ENCODE data around the gene GALNT12.

GALNT12 gene

GRCh38 chr9:98807070-98807813 is at the start of gene GALNT12:
TSS of gene GALNT12 (plus strand) at chr9:98807670. CDS start at chr9:98807699, 29 bp downstream.
- Histone ChIP-seq H3K27me3 (ENCODE audit: control insufficient read depth, insufficient read depth, low read length) (no peaks in the 10 kb centered on the region), H3K9ac (ENCODE audit: low read length) (no peak within 1 kb of the TSS), H3K4me3 (ENCODE audit: low read length) (peak within 1 kb of the TSS; percentile 59), H3K27ac (ENCODE audit: low read depth, low read length) (peak within 1 kb of the TSS; percentile 91), H3K36me3 (ENCODE audit: control insufficient read depth, insufficient read depth, low read length) (no peaks in the 10 kb centered on the region), H3K4me1 (ENCODE audit: control insufficient read depth, insufficient read depth, low read length) (peaks cover 4% of the 10 kb centered on the region)

GRCh38 chr9:98760231-98760630 is 47.2 kb upstream of the GALNT12 start:
- no peak overlapping the region for H3K9ac ChIP-seq (ENCODE audit: low read length)
- no peaks in the 10 kb centered on the region for H3K4me1 ChIP-seq (ENCODE audit: control insufficient read depth, insufficient read depth, low read length)
- no peaks in the 10 kb centered on the region for H3K27me3 ChIP-seq (ENCODE audit: control insufficient read depth, insufficient read depth, low read length)
- peaks cover 3% of the 10 kb centered on the region for H3K36me3 ChIP-seq (ENCODE audit: control insufficient read depth, insufficient read depth, low read length)
- no peak overlapping the region for H3K27ac ChIP-seq (ENCODE audit: low read depth, low read length)
- no peak overlapping the region for H3K4me3 ChIP-seq (ENCODE audit: low read length)

GRCh38 chr9:98763986-98764745 is 43.3 kb upstream of the GALNT12 start:
- Histone ChIP-seq H3K9ac (ENCODE audit: low read length) (no peak overlapping the region), H3K4me1 (ENCODE audit: control insufficient read depth, insufficient read depth, low read length) (no peaks in the 10 kb centered on the region), H3K36me3 (ENCODE audit: control insufficient read depth, insufficient read depth, low read length) (peaks cover 20% of the 10 kb centered on the region), H3K27me3 (ENCODE audit: control insufficient read depth, insufficient read depth, low read length) (no peaks in the 10 kb centered on the region), H3K27ac (ENCODE audit: low read depth, low read length) (no peak overlapping the region), H3K4me3 (ENCODE audit: low read length) (no peak overlapping the region)

GRCh38 chr9:98765256-98765655 is 42.2 kb upstream of the GALNT12 start:
- Histone ChIP-seq H3K4me3 (ENCODE audit: low read length) (no peak overlapping the region), H3K27ac (ENCODE audit: low read depth, low read length) (no peak overlapping the region), H3K36me3 (ENCODE audit: control insufficient read depth, insufficient read depth, low read length) (peaks cover 21% of the 10 kb centered on the region), H3K9ac (ENCODE audit: low read length) (no peak overlapping the region), H3K4me1 (ENCODE audit: control insufficient read depth, insufficient read depth, low read length) (no peaks in the 10 kb centered on the region), H3K27me3 (ENCODE audit: control insufficient read depth, insufficient read depth, low read length) (no peaks in the 10 kb centered on the region)

- Histone ChIP-seq H3K4me3 (ENCODE audit: low read length) (no peak overlapping the region), H3K27ac (ENCODE audit: low read depth, low read length) (no peak overlapping the region), H3K9ac (ENCODE audit: low read length) (no peak overlapping the region), H3K27me3 (ENCODE audit: control insufficient read depth, insufficient read depth, low read length) (no peaks in the 10 kb centered on the region), H3K4me1 (ENCODE audit: control insufficient read depth, insufficient read depth, low read length) (no peaks in the 10 kb centered on the region), H3K36me3 (ENCODE audit: control insufficient read depth, insufficient read depth, low read length) (peaks cover 34% of the 10 kb centered on the region)
Observed at GRCh38 chr9:98766586-98766985, 40.9 kb upstream of the GALNT12 start.

GRCh38 chr9:98767196-98767595 is 40.3 kb upstream of the GALNT12 start:
- no peaks in the 10 kb centered on the region for H3K4me1 ChIP-seq (ENCODE audit: control insufficient read depth, insufficient read depth, low read length)
- no peaks in the 10 kb centered on the region for H3K27me3 ChIP-seq (ENCODE audit: control insufficient read depth, insufficient read depth, low read length)
- H3K9ac ChIP-seq (ENCODE audit: low read length): no peak overlapping the region
- no peak overlapping the region for H3K4me3 ChIP-seq (ENCODE audit: low read length)
- no peak overlapping the region for H3K27ac ChIP-seq (ENCODE audit: low read depth, low read length)
- H3K36me3 ChIP-seq (ENCODE audit: control insufficient read depth, insufficient read depth, low read length): peaks cover 40% of the 10 kb centered on the region

GRCh38 chr9:98767915-98768314 is 39.6 kb upstream of the GALNT12 start:
- no peak overlapping the region for H3K27ac ChIP-seq (ENCODE audit: low read depth, low read length)
- H3K9ac ChIP-seq (ENCODE audit: low read length): no peak overlapping the region
- H3K4me3 ChIP-seq (ENCODE audit: low read length): no peak overlapping the region
- no peaks in the 10 kb centered on the region for H3K27me3 ChIP-seq (ENCODE audit: control insufficient read depth, insufficient read depth, low read length)
- peaks cover 47% of the 10 kb centered on the region for H3K36me3 ChIP-seq (ENCODE audit: control insufficient read depth, insufficient read depth, low read length)
- no peaks in the 10 kb centered on the region for H3K4me1 ChIP-seq (ENCODE audit: control insufficient read depth, insufficient read depth, low read length)

- H3K4me1 ChIP-seq (ENCODE audit: control insufficient read depth, insufficient read depth, low read length): no peaks in the 10 kb centered on the region
- peaks cover 51% of the 10 kb centered on the region for H3K36me3 ChIP-seq (ENCODE audit: control insufficient read depth, insufficient read depth, low read length)
- H3K27ac ChIP-seq (ENCODE audit: low read depth, low read length): no peak overlapping the region
- H3K4me3 ChIP-seq (ENCODE audit: low read length): no peak overlapping the region
- H3K9ac ChIP-seq (ENCODE audit: low read length): no peak overlapping the region
- H3K27me3 ChIP-seq (ENCODE audit: control insufficient read depth, insufficient read depth, low read length): no peaks in the 10 kb centered on the region
Observed at GRCh38 chr9:98768344-98768743, 39.1 kb upstream of the GALNT12 start.

- Histone ChIP-seq H3K36me3 (ENCODE audit: control insufficient read depth, insufficient read depth, low read length) (peaks cover 59% of the 10 kb centered on the region), H3K27me3 (ENCODE audit: control insufficient read depth, insufficient read depth, low read length) (no peaks in the 10 kb centered on the region), H3K4me1 (ENCODE audit: control insufficient read depth, insufficient read depth, low read length) (no peaks in the 10 kb centered on the region), H3K27ac (ENCODE audit: low read depth, low read length) (no peak overlapping the region), H3K9ac (ENCODE audit: low read length) (no peak overlapping the region), H3K4me3 (ENCODE audit: low read length) (no peak overlapping the region)
Observed at GRCh38 chr9:98770717-98771116, 36.8 kb upstream of the GALNT12 start.

- peaks cover 59% of the 10 kb centered on the region for H3K36me3 ChIP-seq (ENCODE audit: control insufficient read depth, insufficient read depth, low read length)
- no peak overlapping the region for H3K4me3 ChIP-seq (ENCODE audit: low read length)
- no peak overlapping the region for H3K9ac ChIP-seq (ENCODE audit: low read length)
- H3K4me1 ChIP-seq (ENCODE audit: control insufficient read depth, insufficient read depth, low read length): no peaks in the 10 kb centered on the region
- no peak overlapping the region for H3K27ac ChIP-seq (ENCODE audit: low read depth, low read length)
- no peaks in the 10 kb centered on the region for H3K27me3 ChIP-seq (ENCODE audit: control insufficient read depth, insufficient read depth, low read length)
Observed at GRCh38 chr9:98771209-98771874, 36.1 kb upstream of the GALNT12 start.

- Histone ChIP-seq H3K27me3 (ENCODE audit: control insufficient read depth, insufficient read depth, low read length) (no peaks in the 10 kb centered on the region), H3K27ac (ENCODE audit: low read depth, low read length) (no peak overlapping the region), H3K9ac (ENCODE audit: low read length) (no peak overlapping the region), H3K4me3 (ENCODE audit: low read length) (no peak overlapping the region), H3K4me1 (ENCODE audit: control insufficient read depth, insufficient read depth, low read length) (no peaks in the 10 kb centered on the region), H3K36me3 (ENCODE audit: control insufficient read depth, insufficient read depth, low read length) (peaks cover 48% of the 10 kb centered on the region)
Observed at GRCh38 chr9:98772364-98773155, 34.9 kb upstream of the GALNT12 start.

- Histone ChIP-seq H3K4me1 (ENCODE audit: control insufficient read depth, insufficient read depth, low read length) (no peaks in the 10 kb centered on the region), H3K36me3 (ENCODE audit: control insufficient read depth, insufficient read depth, low read length) (peaks cover 42% of the 10 kb centered on the region)
Observed at GRCh38 chr9:98773721-98774120, 33.7 kb upstream of the GALNT12 start.

More at GRCh38 chr9:98773721-98774120, 33.7 kb upstream of the GALNT12 start:
- Histone ChIP-seq H3K4me3 (ENCODE audit: low read length) (no peak overlapping the region), H3K27ac (ENCODE audit: low read depth, low read length) (no peak overlapping the region), H3K27me3 (ENCODE audit: control insufficient read depth, insufficient read depth, low read length) (no peaks in the 10 kb centered on the region), H3K9ac (ENCODE audit: low read length) (no peak overlapping the region)
